ENCODE data around the gene RNF126. TPM values are rescaled to one million over a fixed set of nuclear protein-coding genes. Genes with fewer than 3 reads are reported as not detected.

RNF126 gene
- total RNA-seq, 1 donor from 2014 or later: 32.9 TPM

- intact Hi-C loops (cut with DNase I): no loop called here
- DNase-seq (no peak), ATAC-seq (no peak)
- no peaks in the 10 kb centered on the region for H3K4me1 ChIP-seq
- H3K36me3 ChIP-seq: peaks cover 41% of the 10 kb centered on the region
- H3K27ac ChIP-seq: no peak overlapping the region
- no peaks in the 10 kb centered on the region for H3K9me3 ChIP-seq
- no peak overlapping the region for H3K4me3 ChIP-seq
- TF ChIP-seq CTCF (IDR thresholded peaks at IDR 0.05): no peak
- H3K27me3 ChIP-seq: no peaks in the 10 kb centered on the region
These were observed 18.2 kb downstream of the RNF126 start for GRCh38 chr19:644789-645188.

- Histone ChIP-seq H3K36me3 (peaks cover 38% of the 10 kb centered on the region), H3K27me3 (no peaks in the 10 kb centered on the region)
- TF ChIP-seq CTCF (IDR thresholded peaks at IDR 0.05): no peak
These were observed 18.7 kb downstream of the RNF126 start for GRCh38 chr19:644363-644762.

DNA sequence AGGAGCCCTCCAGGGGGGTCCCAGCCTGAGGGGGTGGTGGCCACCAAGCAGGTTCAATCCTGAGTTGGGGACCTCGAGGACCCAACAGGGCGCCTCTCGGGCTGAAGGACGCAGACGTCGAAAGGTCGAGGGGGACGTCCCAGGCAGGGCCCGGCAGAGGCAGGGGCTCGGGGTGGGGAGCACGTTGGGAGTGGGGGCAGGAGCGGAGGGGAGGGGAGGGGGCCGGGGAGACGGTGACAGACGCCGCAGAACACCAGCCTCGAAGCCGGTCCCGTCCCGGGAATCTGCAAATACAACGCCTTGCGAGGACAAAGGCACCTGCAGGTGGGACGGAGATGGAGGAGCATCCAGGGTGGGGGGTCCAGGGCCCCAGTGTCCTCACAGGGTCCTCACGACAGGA, 19.3 kb downstream of the RNF126 start:
- peaks cover 32% of the 10 kb centered on the region for H3K36me3 ChIP-seq
- no peak overlapping the region for H3K4me3 ChIP-seq
- DNase-seq: no peak
- no peak overlapping the region for H3K27ac ChIP-seq
- ATAC-seq: no peak
- H3K27me3 ChIP-seq: no peaks in the 10 kb centered on the region
- intact Hi-C loops (cut with DNase I): no loop called here
- no peak for TF ChIP-seq CTCF (IDR thresholded peaks at IDR 0.05)
- H3K9me3 ChIP-seq: no peaks in the 10 kb centered on the region
- peaks cover 6% of the 10 kb centered on the region for H3K4me1 ChIP-seq

More at GRCh38 chr19:644363-644762, 18.7 kb downstream of the RNF126 start:
- H3K4me1 ChIP-seq: peaks cover under 1% of the 10 kb centered on the region
- no peak overlapping the region for H3K4me3 ChIP-seq
- H3K27ac ChIP-seq: no peak overlapping the region
- DNase-seq (no peak), ATAC-seq (no peak)
- intact Hi-C loops (cut with DNase I): no loop called here
- H3K9me3 ChIP-seq: no peaks in the 10 kb centered on the region

DNA sequence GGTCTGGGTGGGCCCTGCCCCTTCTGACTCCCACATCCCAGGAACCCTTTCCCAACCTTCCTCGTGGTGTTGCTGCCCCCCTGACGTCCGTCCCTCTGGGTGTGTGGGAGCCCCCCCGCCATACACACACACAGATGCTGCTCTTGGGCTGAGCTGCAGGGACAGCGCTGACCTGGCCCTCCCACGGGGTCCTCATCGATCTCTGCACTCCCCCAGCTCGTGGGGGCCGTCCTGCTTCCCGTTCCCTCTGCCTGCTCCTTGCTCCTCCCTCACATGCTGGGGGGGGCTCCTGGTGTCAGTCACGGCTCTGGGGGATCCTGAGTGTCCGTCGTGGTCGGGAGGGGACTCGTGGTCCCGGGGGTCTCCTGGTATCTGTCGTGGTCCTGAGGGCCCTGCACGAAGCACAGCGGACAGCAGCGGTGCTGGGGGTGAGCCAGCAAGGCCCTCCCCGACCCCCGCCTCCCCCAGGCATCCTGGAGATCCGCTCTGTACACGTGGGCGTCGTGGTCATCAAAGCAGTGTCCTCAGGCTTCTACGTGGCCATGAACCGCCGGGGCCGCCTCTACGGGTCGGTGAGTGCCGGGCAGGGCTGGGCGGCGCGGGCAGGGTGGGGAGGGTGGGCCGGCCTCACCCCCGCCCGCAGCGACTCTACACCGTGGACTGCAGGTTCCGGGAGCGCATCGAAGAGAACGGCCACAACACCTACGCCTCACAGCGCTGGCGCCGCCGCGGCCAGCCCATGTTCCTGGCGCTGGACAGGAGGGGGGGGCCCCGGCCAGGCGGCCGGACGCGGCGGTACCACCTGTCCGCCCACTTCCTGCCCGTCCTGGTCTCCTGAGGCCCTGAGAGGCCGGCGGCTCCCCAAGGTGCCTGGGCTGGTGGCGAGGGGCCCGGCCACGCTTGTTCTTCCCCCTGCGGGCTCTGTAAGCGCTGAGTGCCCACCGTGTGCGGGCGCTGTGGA, 20.0 kb downstream of the RNF126 start:
- Histone ChIP-seq H3K4me3 (no peak overlapping the region), H3K27ac (no peak overlapping the region), H3K9me3 (no peaks in the 10 kb centered on the region), H3K4me1 (peaks cover 10% of the 10 kb centered on the region), H3K27me3 (no peaks in the 10 kb centered on the region), H3K36me3 (peaks cover 25% of the 10 kb centered on the region)
- ATAC-seq: no peak
- DNase-seq: no peak
- intact Hi-C loops (cut with DNase I): no loop called here
- TF ChIP-seq CTCF (IDR thresholded peaks at IDR 0.05): no peak

DNA sequence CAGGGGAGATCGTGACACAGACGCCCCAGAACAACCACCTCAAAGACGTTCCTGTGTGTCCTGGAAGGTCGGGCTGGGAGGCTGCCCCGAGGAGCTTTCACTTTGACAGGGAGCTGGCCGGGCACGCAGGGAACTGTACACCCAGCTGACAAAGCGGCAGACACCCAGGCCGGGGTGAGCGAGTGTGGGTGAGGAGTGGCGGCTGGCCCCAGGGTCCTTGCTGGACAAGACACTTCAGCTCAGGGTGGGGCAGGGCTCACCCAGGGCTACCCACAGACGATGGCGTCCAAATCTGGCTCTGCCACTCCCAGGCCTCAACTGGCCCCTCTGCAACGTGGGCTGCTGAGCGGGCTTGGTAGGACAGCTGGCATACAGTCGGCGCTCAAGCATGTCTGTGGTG, 21.3 kb downstream of the RNF126 start:
- H3K4me3 ChIP-seq: no peak overlapping the region
- H3K27ac ChIP-seq: no peak overlapping the region
- ATAC-seq: no peak
- peaks cover 10% of the 10 kb centered on the region for H3K4me1 ChIP-seq
- no peak for DNase-seq
- no peaks in the 10 kb centered on the region for H3K9me3 ChIP-seq
- peaks cover 12% of the 10 kb centered on the region for H3K36me3 ChIP-seq
- intact Hi-C loops (cut with DNase I): no loop called here
- no peak for TF ChIP-seq CTCF (IDR thresholded peaks at IDR 0.05)
- no peaks in the 10 kb centered on the region for H3K27me3 ChIP-seq
